B cell (primary cell): ENCODE results near the gene TRAPPC12. TPM values are rescaled to one million over a fixed set of nuclear protein-coding genes. Genes with fewer than 3 reads are reported as not detected.

Experiments
- ATAC-seq: fragments of 200-7000 bp; cut with Tn5 transposase; one replicate; pipeline ENCODE4 v1.10.0; 2021; ENCODE audit warnings: low read depth, mild to moderate bottlenecking, moderate number of reproducible peaks, moderate library complexity
- CTCF ChIA-PET: fragments of 350-600 bp; sonication (Branson Sonifier 250); formaldehyde crosslinking; loops from one replicate; lab custom pipeline; 2021; ENCODE audit warnings: antibody characterized with exemption, inconsistent platforms; lab: Charles Lee
- POLR2A ChIA-PET: fragments of 350-600 bp; sonication (Branson Sonifier 250); formaldehyde crosslinking; loops from one replicate; lab custom pipeline; 2021; ENCODE audit warnings: antibody characterized with exemption; lab: Charles Lee
- DNase-seq: peaks from one replicate; pipeline ENCODE4 v3.0.0; 2013
- H2AFZ ChIP-seq: 2 replicates; pipeline ENCODE4 v1.6.1; 2012; ENCODE audit warnings: mild to moderate bottlenecking, low read depth, low read length; ENCODE audit not compliant: insufficient read depth, poor library complexity, severe bottlenecking
- H3K27ac ChIP-seq, 2 donors: 1 replicate in 1 of 2; 2 replicates in 1 of 2; pipeline ENCODE4 v1.5.1; 2012 to 2013; ENCODE audit warnings: low read length in 2 of 2, mild to moderate bottlenecking in 2 of 2, moderate library complexity in 1 of 2
- H3K27me3 ChIP-seq, 4 experiments: fragments of 200-600 bp in 1 of 4; sonication (generic) in 1 of 4; replicated peaks in 1 of 4; 1 replicate in 2 of 4; 2 replicates in 2 of 4; pipeline versions ENCODE4 v1.6.1 to v1.7.0; 2013 to 2016; ENCODE audit warnings: low read length in 3 of 4, mild to moderate bottlenecking in 2 of 4, mixed read lengths in 1 of 4, moderate library complexity in 1 of 4; ENCODE audit not compliant: insufficient read depth in 4 of 4, control insufficient read depth in 3 of 4; ENCODE audit errors: control extremely low read depth in 1 of 4
- H3K36me3 ChIP-seq, 2 experiments: replicated peaks in 1 of 2; 1 replicate in 1 of 2; 2 replicates in 1 of 2; pipeline versions ENCODE4 v1.6.1 to v1.7.1; 2013; ENCODE audit warnings: low read length in 1 of 2; ENCODE audit not compliant: insufficient read depth in 2 of 2, control insufficient read depth in 1 of 2; ENCODE audit errors: control extremely low read depth in 1 of 2, extremely low read depth in 1 of 2
- H3K4me1 ChIP-seq, 2 donors: fragments of 200-600 bp in 1 of 2; sonication (generic) in 1 of 2; 1 replicate in 1 of 2; 2 replicates in 1 of 2; pipeline versions ENCODE4 v1.5.1 to v1.6.1; 2013 to 2017; ENCODE audit warnings: low read length in 2 of 2; ENCODE audit not compliant: control insufficient read depth in 2 of 2, insufficient read depth in 2 of 2
- H3K4me2 ChIP-seq: replicated peaks from 2 replicates; pipeline ENCODE3; 2012; ENCODE audit warnings: mild to moderate bottlenecking, low read depth, low read length; ENCODE audit not compliant: poor library complexity, severe bottlenecking
- H3K4me3 ChIP-seq, 5 experiments: fragments of 200-600 bp in 1 of 5; sonication (generic) in 1 of 5; 1 replicate in 3 of 5; 2 replicates in 2 of 5; pipeline versions ENCODE4 v1.5.1 to v1.7.0; 2011 to 2016; ENCODE audit warnings: low read length in 4 of 5, mild to moderate bottlenecking in 4 of 5, low read depth in 2 of 5, control low read depth in 1 of 5, moderate library complexity in 1 of 5; ENCODE audit not compliant: insufficient read depth in 1 of 5; ENCODE audit errors: control extremely low read depth in 1 of 5, extremely low read depth in 1 of 5
- H3K79me2 ChIP-seq: fragments of 200-600 bp; sonication (generic); one replicate; pipeline ENCODE4 v1.6.0; 2016; ENCODE audit warnings: low read length; ENCODE audit not compliant: control insufficient read depth, insufficient read depth
- H3K9ac ChIP-seq: fragments of 200-600 bp; sonication (generic); 2 replicates; pipeline ENCODE4 v1.6.1; 2017; ENCODE audit warnings: mild to moderate bottlenecking, low read length, moderate library complexity
- H3K9me3 ChIP-seq, 3 donors: one replicate each; pipeline versions ENCODE4 v1.6.1 to v1.7.1; 2013; ENCODE audit warnings: low read length in 2 of 3; ENCODE audit not compliant: control insufficient read depth in 2 of 3, insufficient read depth in 1 of 3; ENCODE audit errors: control extremely low read depth in 1 of 3
- H4K20me1 ChIP-seq: 2 replicates; pipeline ENCODE4 v1.6.0; 2012; ENCODE audit warnings: mild to moderate bottlenecking, low read length; ENCODE audit not compliant: insufficient read depth, control insufficient read depth, poor library complexity, severe bottlenecking
- H3K27ac Mint-ChIP-seq: one replicate; pipeline ENCODE4 v1.8.0; 2021; ENCODE audit warnings: mixed read lengths
- H3K27me3 Mint-ChIP-seq: one replicate; pipeline ENCODE4 v1.8.0; 2021; ENCODE audit warnings: mixed read lengths
- H3K4me1 Mint-ChIP-seq: one replicate; pipeline ENCODE4 v1.8.0; 2021; ENCODE audit warnings: mixed read lengths
- H3K4me3 Mint-ChIP-seq: one replicate; pipeline ENCODE4 v1.8.0; 2021; ENCODE audit warnings: mixed read lengths
- H3K9me3 Mint-ChIP-seq: one replicate; pipeline ENCODE4 v1.8.0; 2022; ENCODE audit warnings: mixed read lengths; ENCODE audit not compliant: insufficient read depth
- EZH2 ChIP-seq: IDR thresholded peaks from 2 replicates; pipeline ENCODE4 v1.6.1; 2012; ENCODE audit warnings: borderline replicate concordance, low read depth, mild to moderate bottlenecking, moderate library complexity, low read length; ENCODE audit not compliant: insufficient read depth, poor library complexity, severe bottlenecking
- WGBS: methylation state at CpG from one replicate; pipeline ENCODE4 v1.1.5; 2013; ENCODE audit warnings: missing lambda C conversion rate; ENCODE audit not compliant: insufficient coverage; 5-methylcytosine and 5-hydroxymethylcytosine counted together
- intact Hi-C: fragments of 100-400 bp; cut with micrococcal nuclease; formaldehyde crosslinking; loops from one replicate; pipeline ENCODE4 v1.10.0; 2022
- polyA plus RNA-seq: library from polyadenylated mRNA; depleted of rRNA; stranded (reverse); fragments of >200 nt; gene quantifications from 2 replicates; pipeline ENCODE4 v1.2.3, GENCODE V29; 2012
- total RNA-seq, 2 donors: library from RNA; stranded (reverse); fragments of 120-200 nt in 1 of 2; gene quantifications; 1 replicate in 1 of 2; 2 replicates in 1 of 2; pipeline versions ENCODE4 v1.2.3 to v1.2.4, GENCODE V29; 2013 to 2022
- TF ChIP-seq, protein P1 (sequence below): fragments of 200-600 bp; IDR thresholded peaks from one replicate; pipeline ENCODE4 v1.8.0; 2022; ENCODE audit warnings: antibody characterized with exemption, mild to moderate bottlenecking

Gene TRAPPC12
- total and polyA plus RNA-seq, 2 donors (not counting 1 experiment from before 2014, with no cell fraction given), result 80.9 to 151 TPM

DNA sequence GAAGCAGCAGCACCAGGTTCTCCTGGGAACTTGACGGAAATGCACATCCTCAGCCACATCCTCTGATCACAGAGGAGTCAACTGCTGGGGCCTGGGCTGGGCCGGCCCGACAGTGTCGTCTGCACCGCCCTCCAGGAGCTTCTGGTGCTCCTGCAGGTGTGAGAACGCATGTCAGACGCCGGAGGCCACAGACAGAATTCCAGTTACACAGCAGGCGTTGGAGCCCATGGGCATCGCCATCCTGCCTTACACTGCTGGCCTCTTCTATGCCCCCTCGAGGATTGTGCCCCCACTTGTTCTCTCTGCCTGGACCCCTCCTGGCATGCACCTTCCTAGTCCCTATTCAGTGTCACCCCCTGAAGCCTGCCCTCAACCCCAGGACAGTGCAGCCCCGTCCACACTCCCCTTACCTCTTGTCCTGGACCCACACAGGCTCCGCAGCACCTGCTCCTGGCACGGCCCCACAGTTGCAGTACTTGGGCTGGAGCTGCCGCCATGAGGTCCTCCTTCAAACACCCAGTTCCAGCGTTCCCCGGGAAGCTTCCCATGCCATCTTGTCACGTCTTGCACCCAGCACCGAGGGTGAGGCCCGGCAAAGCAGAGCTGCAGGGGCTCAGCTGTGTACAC, 102.4 kb downstream of the TRAPPC12 start:
- no peaks in the 10 kb centered on the region for H3K79me2 ChIP-seq
- H4K20me1 ChIP-seq, result no peaks in the 10 kb centered on the region
- no peak overlapping the region for H2AFZ ChIP-seq
- WGBS, result 98% methylated on average over 20 of the region's 20 CpGs
- ATAC-seq (no peak), DNase-seq (no peak)
- H3K4me1 ChIP-seq, result peaks cover 7 to 9% of the 10 kb centered on the region in 2 donors
- ChIA-PET CTCF (no interaction called here), POLR2A (no interaction called here)
- no peak overlapping the region for H3K4me2 ChIP-seq
- no peak overlapping the region for H3K4me3 ChIP-seq
- TF ChIP-seq EZH2, result no peak
- TF ChIP-seq, protein P1, sequence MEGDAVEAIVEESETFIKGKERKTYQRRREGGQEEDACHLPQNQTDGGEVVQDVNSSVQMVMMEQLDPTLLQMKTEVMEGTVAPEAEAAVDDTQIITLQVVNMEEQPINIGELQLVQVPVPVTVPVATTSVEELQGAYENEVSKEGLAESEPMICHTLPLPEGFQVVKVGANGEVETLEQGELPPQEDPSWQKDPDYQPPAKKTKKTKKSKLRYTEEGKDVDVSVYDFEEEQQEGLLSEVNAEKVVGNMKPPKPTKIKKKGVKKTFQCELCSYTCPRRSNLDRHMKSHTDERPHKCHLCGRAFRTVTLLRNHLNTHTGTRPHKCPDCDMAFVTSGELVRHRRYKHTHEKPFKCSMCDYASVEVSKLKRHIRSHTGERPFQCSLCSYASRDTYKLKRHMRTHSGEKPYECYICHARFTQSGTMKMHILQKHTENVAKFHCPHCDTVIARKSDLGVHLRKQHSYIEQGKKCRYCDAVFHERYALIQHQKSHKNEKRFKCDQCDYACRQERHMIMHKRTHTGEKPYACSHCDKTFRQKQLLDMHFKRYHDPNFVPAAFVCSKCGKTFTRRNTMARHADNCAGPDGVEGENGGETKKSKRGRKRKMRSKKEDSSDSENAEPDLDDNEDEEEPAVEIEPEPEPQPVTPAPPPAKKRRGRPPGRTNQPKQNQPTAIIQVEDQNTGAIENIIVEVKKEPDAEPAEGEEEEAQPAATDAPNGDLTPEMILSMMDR, result no peak
- Mint-ChIP-seq H3K9me3 (no peaks in the 10 kb centered on the region), H3K27ac (no peak overlapping the region), H3K27me3 (no peaks in the 10 kb centered on the region), H3K4me1 (peaks cover 9% of the 10 kb centered on the region), H3K4me3 (no peak overlapping the region)
- no peak overlapping the region for H3K27ac ChIP-seq
- no peaks in the 10 kb centered on the region for H3K27me3 ChIP-seq
- H3K36me3 ChIP-seq, result peaks cover 0 to 28% of the 10 kb centered on the region in 2 experiments
- peaks cover 0 to 8% (median 0%) of the 10 kb centered on the region in 3 donors for H3K9me3 ChIP-seq
- no peak overlapping the region for H3K9ac ChIP-seq
- intact Hi-C loops, result no loop called here

DNA sequence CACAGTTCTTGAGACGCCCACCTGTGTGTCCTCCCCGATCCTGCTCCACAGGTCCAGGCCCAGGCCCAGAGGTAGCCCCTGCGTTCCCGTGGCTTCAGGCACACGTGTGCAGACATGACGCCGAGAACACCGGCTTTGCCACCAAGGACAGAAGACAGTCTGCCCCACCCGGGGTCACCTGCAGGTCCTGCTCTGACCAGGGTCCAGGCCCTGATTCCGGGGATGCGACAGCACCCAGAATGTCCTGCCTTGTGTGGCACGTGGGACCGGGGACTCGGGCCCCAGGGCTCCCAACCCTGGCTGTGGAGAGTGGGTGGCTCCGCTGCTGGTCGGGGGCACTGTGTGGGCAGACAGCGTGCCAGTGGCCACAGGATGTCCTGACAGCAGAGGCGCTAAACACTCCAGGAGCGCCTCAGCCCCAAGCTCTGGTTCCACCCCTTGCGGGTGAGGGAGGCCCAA, 102.9 kb downstream of the TRAPPC12 start:
- Histone ChIP-seq H3K9me3 (peaks cover 0 to 14% (median 0%) of the 10 kb centered on the region in 3 donors), H3K4me1 (peaks cover 7 to 9% of the 10 kb centered on the region in 2 donors), H3K36me3 (peaks cover 0 to 27% of the 10 kb centered on the region in 2 experiments), H3K4me3 (no peak overlapping the region), H2AFZ (no peak overlapping the region), H3K9ac (no peak overlapping the region), H3K79me2 (no peaks in the 10 kb centered on the region), H3K4me2 (no peak overlapping the region), H3K27ac (no peak overlapping the region), H4K20me1 (no peaks in the 10 kb centered on the region), H3K27me3 (no peaks in the 10 kb centered on the region)
- CTCF ChIA-PET, result no interaction called here
- intact Hi-C loops, result no loop called here
- over 99% methylated on average over 20 of the region's 20 CpGs for WGBS
- DNase-seq, result no peak
- no peak overlapping the region for H3K27ac Mint-ChIP-seq
- POLR2A ChIA-PET, result no interaction called here
- ATAC-seq, result no peak
- no peaks in the 10 kb centered on the region for H3K27me3 Mint-ChIP-seq
- H3K9me3 Mint-ChIP-seq, result no peaks in the 10 kb centered on the region
- H3K4me1 Mint-ChIP-seq, result peaks cover 9% of the 10 kb centered on the region
- TF ChIP-seq, protein P1, result no peak
- no peak for TF ChIP-seq EZH2
- H3K4me3 Mint-ChIP-seq, result no peak overlapping the region
